AG04450 (cell line): ENCODE results near the gene UNC45B. TPM values are rescaled to one million over a fixed set of nuclear protein-coding genes. Genes with fewer than 3 reads are reported as not detected.
"Not testable (repeated sequence)": the region's sequence is repeated elsewhere in the genome, so short reads cannot be mapped to it uniquely, and the experiment has no call there.

Experiments used
- CTCF ChIA-PET: fragments of 300-600, 350-600 bp; formaldehyde crosslinking; extraction: SDS; loops from one replicate; lab custom pipeline; 2022; ENCODE audit warnings: antibody characterized with exemption, inconsistent platforms; lab: Charles Lee
- POLR2A ChIA-PET: fragments of 350-600 bp; formaldehyde crosslinking; extraction: SDS; loops from one replicate; lab custom pipeline; 2021; ENCODE audit warnings: antibody characterized with exemption, inconsistent platforms; lab: Yijun Ruan, JAX
- DNase-seq: peaks from one replicate; pipeline ENCODE4 v3.0.0-alpha.2; 2011; ENCODE audit warnings: low read depth, low spot score
- H3K27ac ChIP-seq: one replicate; pipeline ENCODE4 v1.5.1; 2012; ENCODE audit warnings: low read depth, low read length, control low read depth
- H3K27me3 ChIP-seq: one replicate; pipeline ENCODE4 v1.6.0; 2012; ENCODE audit warnings: low read length; ENCODE audit not compliant: control insufficient read depth, insufficient read depth
- H3K4me3 ChIP-seq: 2 replicates; pipeline ENCODE4 v1.5.1; 2011; ENCODE audit warnings: mild to moderate bottlenecking, low read depth, low read length, control low read depth
- H3K9me3 ChIP-seq: 2 replicates; pipeline ENCODE4 v1.5.1; 2012; ENCODE audit warnings: low read length; ENCODE audit not compliant: control insufficient read depth, insufficient read depth
- CTCF ChIP-seq: IDR thresholded peaks from 2 replicates; pipeline ENCODE4 v1.5.1; 2011; ENCODE audit warnings: low read depth, low read length, control low read depth, inconsistent platforms
- polyA plus RNA-seq: library from polyadenylated mRNA; depleted of rRNA; stranded (reverse); fragments of >200 nt; gene quantifications from 2 replicates; pipeline ENCODE4 v1.2.3, GENCODE V29; 2011

Gene UNC45B
- polyA plus RNA-seq, 1 experiment, result not detected

DNA sequence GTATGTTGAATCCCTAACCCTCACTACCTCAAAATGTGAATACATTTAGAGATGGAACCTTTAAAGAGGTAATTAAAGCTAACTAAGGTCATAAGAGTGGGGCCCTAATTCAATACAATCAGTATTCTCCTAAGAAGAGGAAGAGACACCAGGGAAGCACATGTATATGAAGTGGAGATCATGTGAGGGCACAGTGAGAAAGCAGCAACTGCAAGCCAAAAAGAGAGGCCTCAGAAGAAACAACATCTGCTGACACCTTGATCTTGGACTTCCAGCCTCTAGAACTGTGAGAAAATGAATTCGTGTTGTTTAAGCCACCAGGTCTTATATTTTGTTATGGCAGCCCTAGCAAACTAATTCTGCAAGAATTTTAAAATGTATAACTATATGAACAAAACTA lies 82.0 kb downstream of the UNC45B start:
- no peaks in the 10 kb centered on the region for H3K9me3 ChIP-seq
- H3K4me3 ChIP-seq, result no peak overlapping the region
- H3K27ac ChIP-seq, result no peak overlapping the region
- no peak for DNase-seq
- TF ChIP-seq CTCF, result no peak
- POLR2A ChIA-PET, result no interaction called here
- CTCF ChIA-PET, result no interaction called here
- H3K27me3 ChIP-seq, result peaks cover 5% of the 10 kb centered on the region

DNA sequence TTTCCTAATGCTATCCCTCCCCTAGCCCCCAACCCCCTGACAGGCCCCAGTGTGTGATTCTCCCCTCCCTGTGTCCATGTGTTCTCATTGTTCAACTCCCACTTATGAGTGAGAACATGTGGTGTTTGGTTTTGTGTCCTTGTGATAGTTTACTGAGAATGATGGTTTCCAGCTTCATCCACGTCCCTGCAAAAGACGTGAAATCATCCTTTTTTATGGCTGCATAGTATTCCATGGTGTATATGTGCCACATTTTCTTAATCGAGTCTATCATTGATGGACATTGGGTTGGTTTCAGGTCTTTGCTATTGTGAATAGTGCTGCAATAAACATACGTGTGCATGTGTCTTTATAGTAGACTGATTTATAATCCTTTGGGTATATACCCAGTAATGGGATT lies 86.7 kb downstream of the UNC45B start:
- H3K27me3 ChIP-seq, H3K27ac ChIP-seq, POLR2A ChIA-PET, H3K4me3 ChIP-seq, DNase-seq, CTCF ChIA-PET, H3K9me3 ChIP-seq: not testable (repeated sequence)

DNA sequence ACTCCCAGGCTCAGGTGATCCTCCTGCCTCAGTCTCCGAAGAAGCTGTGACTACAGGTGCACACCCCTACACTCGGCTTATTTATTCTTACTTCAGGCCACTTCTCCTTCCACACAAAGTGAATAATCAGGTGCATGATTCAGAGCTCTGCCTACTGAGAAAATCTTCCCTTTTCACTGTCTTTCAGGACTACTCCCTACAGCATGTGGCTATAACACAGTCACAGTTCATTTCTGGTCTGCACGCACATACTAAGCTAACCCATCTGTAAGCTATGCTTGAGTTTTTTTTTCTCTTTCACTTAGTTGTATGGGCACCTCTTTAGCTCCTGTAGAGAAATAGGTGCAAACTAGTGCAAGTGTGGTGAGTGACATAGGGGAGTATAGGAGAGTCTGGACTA lies 87.7 kb downstream of the UNC45B start:
- no peaks in the 10 kb centered on the region for H3K9me3 ChIP-seq
- no peak overlapping the region for H3K4me3 ChIP-seq
- ChIA-PET CTCF (no interaction called here), POLR2A (no interaction called here)
- no peak overlapping the region for H3K27ac ChIP-seq
- peaks cover 5% of the 10 kb centered on the region for H3K27me3 ChIP-seq
- no peak for TF ChIP-seq CTCF
- DNase-seq, result no peak

DNA sequence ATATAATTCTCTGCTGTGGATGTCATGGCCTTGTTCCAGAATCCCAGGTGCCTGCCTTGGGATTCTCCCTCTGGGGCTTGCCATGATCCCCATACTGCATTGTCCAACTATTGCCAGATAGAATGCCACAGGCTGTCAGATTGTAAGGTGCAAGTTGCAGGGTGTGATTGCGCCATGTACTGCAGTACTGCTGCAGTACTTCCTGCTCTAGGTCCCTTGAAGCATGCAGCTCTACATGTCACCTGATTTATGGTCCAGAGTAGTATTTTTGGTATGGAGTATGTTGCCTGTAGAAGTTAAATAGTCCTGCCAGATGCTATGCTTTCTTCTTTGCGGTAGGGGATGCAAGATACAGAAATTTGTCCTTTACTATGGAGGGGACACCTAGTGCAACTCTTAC lies 88.3 kb downstream of the UNC45B start:
- no peak for DNase-seq
- Histone ChIP-seq H3K27me3 (peaks cover 5% of the 10 kb centered on the region), H3K4me3 (no peak overlapping the region), H3K9me3 (no peaks in the 10 kb centered on the region), H3K27ac (no peak overlapping the region)
- CTCF ChIA-PET, result no interaction called here
- no peak for TF ChIP-seq CTCF
- POLR2A ChIA-PET, result no interaction called here

DNA sequence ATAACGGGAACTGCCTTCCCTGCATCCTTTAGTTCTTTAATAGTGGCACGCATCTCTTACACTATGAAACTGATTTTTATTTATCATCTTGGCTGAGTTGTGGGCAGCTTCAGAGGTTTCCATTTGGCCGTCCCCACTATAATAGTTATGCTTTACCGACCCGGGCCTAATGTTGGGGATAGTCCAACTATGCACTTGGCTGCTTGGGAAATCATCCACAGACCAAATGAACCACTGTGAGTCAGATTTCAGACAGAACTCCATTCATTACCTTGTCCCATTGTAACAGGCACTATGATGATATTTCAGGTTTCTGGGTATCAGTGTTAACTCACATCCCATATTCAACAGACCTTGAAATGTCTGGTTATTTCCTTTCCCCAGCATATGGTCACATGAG lies 89.2 kb downstream of the UNC45B start:
- ChIA-PET CTCF (no interaction called here), POLR2A (no interaction called here)
- Histone ChIP-seq H3K27me3 (peaks cover 5% of the 10 kb centered on the region), H3K9me3 (no peaks in the 10 kb centered on the region), H3K27ac (peak overlapping the region; percentile 21), H3K4me3 (no peak overlapping the region)
- DNase-seq, result no peak
- no peak for TF ChIP-seq CTCF

GRCh38 chr17:35238821-35239220 lies 91.2 kb downstream of the UNC45B start:
- Histone ChIP-seq H3K4me3 (no peak overlapping the region), H3K9me3 (no peaks in the 10 kb centered on the region; the same call in 1 of the 2 replicates), H3K27ac (no peak overlapping the region), H3K27me3 (peaks cover 5% of the 10 kb centered on the region)
- TF ChIP-seq CTCF, result no peak
- POLR2A ChIA-PET, result no interaction called here
- CTCF ChIA-PET, result interaction anchor here (0.6 to 1.0 kb wide), 3 partner anchors 74 to 368 kb away, joined by 3 to 4 read pairs (median 3); partner anchors contain the start of gene SLFN13
- DNase-seq, result no peak
